Astrocyte (in vitro differentiated cells and primary cell): ENCODE results near the gene CD180.

ENCODE experiments used
- CTCF ChIP-seq: IDR thresholded peaks from 2 replicates; pipeline ENCODE4 v1.5.1; 2011; ENCODE audit warnings: low read depth, mild to moderate bottlenecking, inconsistent platforms, low read length, moderate library complexity; ENCODE audit not compliant: insufficient read depth
- EZH2 ChIP-seq: IDR thresholded peaks from 2 replicates; pipeline ENCODE4 v1.6.1; 2012; ENCODE audit warnings: mild to moderate bottlenecking, low read length, inconsistent platforms; ENCODE audit not compliant: insufficient read depth

GRCh38 chr5:67240846-67241245 lies 44.2 kb upstream of the CD180 start:
- TF ChIP-seq CTCF (no peak), EZH2 (no peak)
